Measurements from ENCODE around the gene MAK. TPM values are rescaled to one million over a fixed set of nuclear protein-coding genes. Genes with fewer than 3 reads are reported as not detected.
"Not testable (repeated sequence)": the region's sequence is repeated elsewhere in the genome, so short reads cannot be mapped to it uniquely, and the experiment has no call there.

MAK gene
- total RNA-seq, 1 experiment from 2014 or later = 0.06 TPM

- intact Hi-C loops (cut with micrococcal nuclease; ENCODE audit: unreplicated experiment) = no loop called here
- Histone ChIP-seq H3K36me3 (ENCODE audit: insufficient read depth, low read length, poor library complexity, severe bottlenecking) (no peaks in the 10 kb centered on the region), H3K4me3 (ENCODE audit: low read depth, low read length, poor library complexity, severe bottlenecking) (no peak overlapping the region), H3K4me1 (ENCODE audit: insufficient read depth, low read length, poor library complexity, severe bottlenecking) (no peaks in the 10 kb centered on the region), H3K27me3 (replicated peaks; ENCODE audit: insufficient read depth, low read depth, low read length, poor library complexity) (no peaks in the 10 kb centered on the region), H3K9me3 (ENCODE audit: low read depth, low read length, poor library complexity, severe bottlenecking) (no peaks in the 10 kb centered on the region), H3K27ac (ENCODE audit: low read depth, low read length, poor library complexity, severe bottlenecking) (no peak overlapping the region)
- ChIA-PET CTCF (no interaction called here), POLR2A (ENCODE audit: low non-redundant PET) (no interaction called here)
- TF ChIP-seq, protein P1, sequence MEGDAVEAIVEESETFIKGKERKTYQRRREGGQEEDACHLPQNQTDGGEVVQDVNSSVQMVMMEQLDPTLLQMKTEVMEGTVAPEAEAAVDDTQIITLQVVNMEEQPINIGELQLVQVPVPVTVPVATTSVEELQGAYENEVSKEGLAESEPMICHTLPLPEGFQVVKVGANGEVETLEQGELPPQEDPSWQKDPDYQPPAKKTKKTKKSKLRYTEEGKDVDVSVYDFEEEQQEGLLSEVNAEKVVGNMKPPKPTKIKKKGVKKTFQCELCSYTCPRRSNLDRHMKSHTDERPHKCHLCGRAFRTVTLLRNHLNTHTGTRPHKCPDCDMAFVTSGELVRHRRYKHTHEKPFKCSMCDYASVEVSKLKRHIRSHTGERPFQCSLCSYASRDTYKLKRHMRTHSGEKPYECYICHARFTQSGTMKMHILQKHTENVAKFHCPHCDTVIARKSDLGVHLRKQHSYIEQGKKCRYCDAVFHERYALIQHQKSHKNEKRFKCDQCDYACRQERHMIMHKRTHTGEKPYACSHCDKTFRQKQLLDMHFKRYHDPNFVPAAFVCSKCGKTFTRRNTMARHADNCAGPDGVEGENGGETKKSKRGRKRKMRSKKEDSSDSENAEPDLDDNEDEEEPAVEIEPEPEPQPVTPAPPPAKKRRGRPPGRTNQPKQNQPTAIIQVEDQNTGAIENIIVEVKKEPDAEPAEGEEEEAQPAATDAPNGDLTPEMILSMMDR (conservative IDR thresholded peaks at IDR 0.05; ENCODE audit: low read depth, low read length) = no peak
- no peak for TF ChIP-seq EZH2 (IDR thresholded peaks at IDR 0.05; ENCODE audit: borderline replicate concordance, low read depth, low read length, poor library complexity, severe bottlenecking)
- no peak for DNase-seq (ENCODE audit: low spot score)
- no TSS peak for BruUV-seq (replicated peaks)
Measured at GRCh38 chr6:10867952-10868351, 29.6 kb upstream of the MAK start.

GRCh38 chr6:10866709-10867108 lies 28.4 kb upstream of the MAK start:
- CTCF ChIA-PET; H3K27ac ChIP-seq (ENCODE audit: low read depth, low read length, poor library complexity, severe bottlenecking); H3K27me3 ChIP-seq (replicated peaks; ENCODE audit: insufficient read depth, low read depth, low read length, poor library complexity); H3K9me3 ChIP-seq (ENCODE audit: low read depth, low read length, poor library complexity, severe bottlenecking); BruUV-seq (replicated peaks); H3K4me3 ChIP-seq (ENCODE audit: low read depth, low read length, poor library complexity, severe bottlenecking); H3K4me1 ChIP-seq (ENCODE audit: insufficient read depth, low read length, poor library complexity, severe bottlenecking); H3K36me3 ChIP-seq (ENCODE audit: insufficient read depth, low read length, poor library complexity, severe bottlenecking); DNase-seq (ENCODE audit: low spot score); POLR2A ChIA-PET (ENCODE audit: low non-redundant PET); intact Hi-C loops (cut with micrococcal nuclease; ENCODE audit: unreplicated experiment): not testable (repeated sequence)

DNA sequence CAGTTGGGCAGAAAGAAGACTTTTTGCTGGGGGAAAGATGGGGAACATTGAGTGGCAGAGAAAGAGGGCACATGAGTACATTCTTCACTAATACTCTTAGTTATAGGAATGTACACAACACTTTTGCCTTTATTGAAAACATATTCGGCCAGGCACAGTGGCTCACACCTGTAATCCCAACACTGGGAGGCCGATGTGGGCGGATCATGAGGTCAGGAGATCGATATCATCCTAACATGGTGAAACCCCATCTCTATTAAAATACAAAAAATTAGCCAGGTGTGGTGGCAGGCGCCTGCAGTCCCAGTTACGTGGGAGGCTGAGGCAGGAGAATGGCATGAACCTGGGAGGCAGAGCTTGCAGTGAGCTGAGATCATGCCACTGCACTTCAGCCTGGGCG lies 24.7 kb upstream of the MAK start:
- CTCF ChIA-PET; H3K36me3 ChIP-seq (ENCODE audit: insufficient read depth, low read length, poor library complexity, severe bottlenecking); BruUV-seq (replicated peaks); H3K27ac ChIP-seq (ENCODE audit: low read depth, low read length, poor library complexity, severe bottlenecking); POLR2A ChIA-PET (ENCODE audit: low non-redundant PET); H3K27me3 ChIP-seq (replicated peaks; ENCODE audit: insufficient read depth, low read depth, low read length, poor library complexity); H3K9me3 ChIP-seq (ENCODE audit: low read depth, low read length, poor library complexity, severe bottlenecking); intact Hi-C loops (cut with micrococcal nuclease; ENCODE audit: unreplicated experiment); H3K4me3 ChIP-seq (ENCODE audit: low read depth, low read length, poor library complexity, severe bottlenecking); H3K4me1 ChIP-seq (ENCODE audit: insufficient read depth, low read length, poor library complexity, severe bottlenecking); DNase-seq (ENCODE audit: low spot score): not testable (repeated sequence)

DNA sequence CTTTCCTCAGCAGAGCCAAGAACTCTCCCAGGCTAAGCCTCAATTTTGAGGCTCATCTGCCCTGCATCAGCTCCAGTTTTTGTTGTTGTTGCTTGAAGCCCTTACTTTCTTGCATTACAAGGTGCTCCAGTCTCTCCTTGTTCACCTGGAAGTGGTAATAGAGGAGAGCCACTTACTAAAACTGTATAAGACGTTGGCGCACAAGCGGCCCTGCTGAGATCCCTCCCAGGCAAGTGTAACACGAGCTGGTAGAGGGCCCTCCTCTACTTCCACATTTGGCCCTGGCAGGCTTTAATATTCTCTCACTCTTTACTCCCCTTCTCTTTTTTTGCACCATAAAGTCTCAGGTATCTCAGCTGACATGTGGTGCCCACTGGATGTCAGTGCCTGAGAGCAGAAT lies 24.0 kb upstream of the MAK start:
- Histone ChIP-seq H3K27me3 (replicated peaks; ENCODE audit: insufficient read depth, low read depth, low read length, poor library complexity) (no peaks in the 10 kb centered on the region), H3K4me1 (ENCODE audit: insufficient read depth, low read length, poor library complexity, severe bottlenecking) (no peaks in the 10 kb centered on the region), H3K9me3 (ENCODE audit: low read depth, low read length, poor library complexity, severe bottlenecking) (no peaks in the 10 kb centered on the region), H3K4me3 (ENCODE audit: low read depth, low read length, poor library complexity, severe bottlenecking) (no peak overlapping the region), H3K27ac (ENCODE audit: low read depth, low read length, poor library complexity, severe bottlenecking) (no peak overlapping the region), H3K36me3 (ENCODE audit: insufficient read depth, low read length, poor library complexity, severe bottlenecking) (no peaks in the 10 kb centered on the region)
- no peak for DNase-seq (ENCODE audit: low spot score)
- TF ChIP-seq, protein P1 (conservative IDR thresholded peaks at IDR 0.05; ENCODE audit: low read depth, low read length) = no peak
- TF ChIP-seq EZH2 (IDR thresholded peaks at IDR 0.05; ENCODE audit: borderline replicate concordance, low read depth, low read length, poor library complexity, severe bottlenecking) = no peak
- BruUV-seq (replicated peaks) = no TSS peak
- ChIA-PET POLR2A (ENCODE audit: low non-redundant PET) (no interaction called here), CTCF (no interaction called here)
- intact Hi-C loops (cut with micrococcal nuclease; ENCODE audit: unreplicated experiment) = no loop called here

All from A673 (cell line).